ENCODE measurements around the gene HMGN1. TPM values are rescaled to one million over a fixed set of nuclear protein-coding genes. Genes with fewer than 3 reads are reported as not detected.

The HMGN1 gene
- total RNA-seq, 2 experiments from 2014 or later = 441 to 449 TPM

Other genes starting within 250 kb of the HMGN1 start
- 10 to 100 TPM; 82.3 to 85.9 TPM for gene PSMG1, start 165.6 kb downstream of the HMGN1 start, total RNA-seq
- 10 to 100 TPM; 28.7 to 29.4 TPM for gene BRWD1, start 35.5 kb downstream of the HMGN1 start, total RNA-seq
- gene LCA5L, start 96.7 kb upstream of the HMGN1 start, total RNA-seq = under 1 TPM; 0.22 to 0.36 TPM
- gene SH3BGR, start 102.9 kb upstream of the HMGN1 start, total RNA-seq = 1 to 10 TPM; 1.7 to 3.1 TPM

All from activated CD4-positive, alpha-beta memory T cell treated with anti-CD3 and anti-CD28 coated beads for 36 hours (primary cell).